DOHH2 (cell line): ENCODE data around the gene PAXX.

Experiments used
- EZH2phosphoT487 ChIP-seq: fragments of 200-600 bp; sonication (generic); IDR thresholded peaks from 2 replicates; pipeline ENCODE4 v1.6.1; 2017; ENCODE audit warnings: borderline replicate concordance, mild to moderate bottlenecking, antibody characterized with exemption, low read length, moderate library complexity, mixed read lengths
- TF ChIP-seq, protein P1 (sequence below): fragments of 200-600 bp; sonication (generic); IDR thresholded peaks from one replicate; pipeline ENCODE4 v1.5.1; 2014; ENCODE audit warnings: antibody characterized with exemption, mild to moderate bottlenecking, low read depth, low read length; ENCODE audit not compliant: poor library complexity, severe bottlenecking

DNA sequence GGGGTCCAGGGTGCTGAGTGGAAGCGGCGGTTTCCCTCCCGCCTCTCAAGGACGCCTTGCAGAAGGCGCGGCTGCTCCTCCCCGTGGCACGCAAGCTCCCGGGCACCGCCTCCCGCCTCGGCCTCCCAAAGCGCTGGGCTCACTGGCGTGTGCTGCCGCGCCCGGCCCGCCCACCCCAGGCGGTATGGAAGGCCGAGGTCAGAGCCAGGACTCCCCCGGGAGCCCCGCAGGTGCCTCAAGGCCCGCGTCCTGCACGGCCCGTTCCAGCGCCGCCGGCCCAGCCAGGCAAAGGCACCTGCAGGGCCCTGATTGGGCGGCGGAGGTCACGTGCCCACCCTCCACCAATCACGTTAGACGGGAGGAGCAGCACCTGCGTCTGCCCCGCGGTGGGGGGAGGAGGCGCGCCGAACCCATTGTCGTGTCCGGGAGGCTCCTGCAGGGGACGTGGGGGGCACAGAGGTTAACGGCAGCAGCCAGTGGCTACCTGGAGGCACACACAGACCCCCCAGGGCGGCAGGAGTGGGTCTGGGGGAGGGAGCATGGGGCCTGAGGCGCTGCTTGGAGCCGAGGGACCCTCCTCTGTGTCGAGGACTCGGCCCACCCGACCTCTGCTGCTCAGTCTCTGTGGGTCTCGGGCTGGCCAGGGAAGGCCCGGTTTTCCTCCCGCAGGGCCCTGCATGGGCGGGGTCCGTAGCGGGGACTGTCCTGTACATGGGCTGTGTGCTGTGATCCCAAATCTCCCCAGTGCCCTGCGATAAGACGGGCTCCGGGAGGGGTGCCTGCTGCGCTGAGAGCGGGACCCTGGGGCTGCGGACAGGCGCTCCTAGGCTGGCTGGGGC lies 42.2 kb upstream of the PAXX start:
- no peak for TF ChIP-seq EZH2phosphoT487
- TF ChIP-seq, protein P1, sequence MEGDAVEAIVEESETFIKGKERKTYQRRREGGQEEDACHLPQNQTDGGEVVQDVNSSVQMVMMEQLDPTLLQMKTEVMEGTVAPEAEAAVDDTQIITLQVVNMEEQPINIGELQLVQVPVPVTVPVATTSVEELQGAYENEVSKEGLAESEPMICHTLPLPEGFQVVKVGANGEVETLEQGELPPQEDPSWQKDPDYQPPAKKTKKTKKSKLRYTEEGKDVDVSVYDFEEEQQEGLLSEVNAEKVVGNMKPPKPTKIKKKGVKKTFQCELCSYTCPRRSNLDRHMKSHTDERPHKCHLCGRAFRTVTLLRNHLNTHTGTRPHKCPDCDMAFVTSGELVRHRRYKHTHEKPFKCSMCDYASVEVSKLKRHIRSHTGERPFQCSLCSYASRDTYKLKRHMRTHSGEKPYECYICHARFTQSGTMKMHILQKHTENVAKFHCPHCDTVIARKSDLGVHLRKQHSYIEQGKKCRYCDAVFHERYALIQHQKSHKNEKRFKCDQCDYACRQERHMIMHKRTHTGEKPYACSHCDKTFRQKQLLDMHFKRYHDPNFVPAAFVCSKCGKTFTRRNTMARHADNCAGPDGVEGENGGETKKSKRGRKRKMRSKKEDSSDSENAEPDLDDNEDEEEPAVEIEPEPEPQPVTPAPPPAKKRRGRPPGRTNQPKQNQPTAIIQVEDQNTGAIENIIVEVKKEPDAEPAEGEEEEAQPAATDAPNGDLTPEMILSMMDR, result peak; percentile 49
